ENCODE measurements around the gene ZSCAN30. TPM values are rescaled to one million over a fixed set of nuclear protein-coding genes. Genes with fewer than 3 reads are reported as not detected.
A peak's percentile ranks its signal among the peaks of the same experiment; 100 is the strongest.

ZSCAN30 gene
- total RNA-seq, 1 experiment from 2014 or later = 21.9 TPM

DNA sequence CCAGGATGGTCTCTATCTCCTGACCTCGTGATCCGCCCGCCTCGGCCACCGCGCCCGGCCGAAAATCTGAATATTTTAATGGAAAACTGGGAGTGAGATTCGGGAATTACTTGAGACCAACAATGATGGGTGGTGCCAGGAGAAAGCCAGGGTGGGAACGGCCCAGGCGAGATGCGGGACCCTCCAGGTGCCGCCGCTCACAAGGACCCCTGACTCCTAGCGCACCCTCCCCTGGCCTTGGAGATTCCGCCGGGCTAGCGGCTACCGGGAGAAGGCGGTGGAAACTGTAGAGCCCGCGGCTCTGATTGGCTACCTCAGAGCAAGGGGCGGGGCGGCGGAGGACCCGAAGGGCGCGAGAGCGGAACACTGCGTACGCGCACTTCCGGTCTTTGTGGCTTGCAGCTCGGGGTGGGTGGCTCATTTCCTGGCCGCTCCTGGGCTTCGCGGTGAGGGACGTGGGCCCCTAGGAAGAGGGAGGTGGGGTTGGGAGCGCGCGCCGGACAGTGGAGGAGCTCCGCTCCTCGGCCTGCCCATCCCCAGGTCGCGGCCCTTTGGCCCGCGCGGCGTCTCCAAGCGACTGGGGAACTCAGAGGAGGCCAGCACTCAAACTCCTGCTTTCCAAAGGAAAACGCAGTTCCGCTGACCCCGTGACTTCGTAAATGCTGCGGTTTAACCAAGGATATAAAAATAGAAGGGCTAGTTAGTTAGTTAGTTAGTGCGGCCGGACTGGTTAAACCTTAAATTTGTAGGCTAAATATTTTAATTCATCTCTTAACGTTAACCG lies 49.2 kb downstream of the ZSCAN30 start, which contains the start of gene ZNF397 (continued):
- TF ChIP-seq, protein P1, sequence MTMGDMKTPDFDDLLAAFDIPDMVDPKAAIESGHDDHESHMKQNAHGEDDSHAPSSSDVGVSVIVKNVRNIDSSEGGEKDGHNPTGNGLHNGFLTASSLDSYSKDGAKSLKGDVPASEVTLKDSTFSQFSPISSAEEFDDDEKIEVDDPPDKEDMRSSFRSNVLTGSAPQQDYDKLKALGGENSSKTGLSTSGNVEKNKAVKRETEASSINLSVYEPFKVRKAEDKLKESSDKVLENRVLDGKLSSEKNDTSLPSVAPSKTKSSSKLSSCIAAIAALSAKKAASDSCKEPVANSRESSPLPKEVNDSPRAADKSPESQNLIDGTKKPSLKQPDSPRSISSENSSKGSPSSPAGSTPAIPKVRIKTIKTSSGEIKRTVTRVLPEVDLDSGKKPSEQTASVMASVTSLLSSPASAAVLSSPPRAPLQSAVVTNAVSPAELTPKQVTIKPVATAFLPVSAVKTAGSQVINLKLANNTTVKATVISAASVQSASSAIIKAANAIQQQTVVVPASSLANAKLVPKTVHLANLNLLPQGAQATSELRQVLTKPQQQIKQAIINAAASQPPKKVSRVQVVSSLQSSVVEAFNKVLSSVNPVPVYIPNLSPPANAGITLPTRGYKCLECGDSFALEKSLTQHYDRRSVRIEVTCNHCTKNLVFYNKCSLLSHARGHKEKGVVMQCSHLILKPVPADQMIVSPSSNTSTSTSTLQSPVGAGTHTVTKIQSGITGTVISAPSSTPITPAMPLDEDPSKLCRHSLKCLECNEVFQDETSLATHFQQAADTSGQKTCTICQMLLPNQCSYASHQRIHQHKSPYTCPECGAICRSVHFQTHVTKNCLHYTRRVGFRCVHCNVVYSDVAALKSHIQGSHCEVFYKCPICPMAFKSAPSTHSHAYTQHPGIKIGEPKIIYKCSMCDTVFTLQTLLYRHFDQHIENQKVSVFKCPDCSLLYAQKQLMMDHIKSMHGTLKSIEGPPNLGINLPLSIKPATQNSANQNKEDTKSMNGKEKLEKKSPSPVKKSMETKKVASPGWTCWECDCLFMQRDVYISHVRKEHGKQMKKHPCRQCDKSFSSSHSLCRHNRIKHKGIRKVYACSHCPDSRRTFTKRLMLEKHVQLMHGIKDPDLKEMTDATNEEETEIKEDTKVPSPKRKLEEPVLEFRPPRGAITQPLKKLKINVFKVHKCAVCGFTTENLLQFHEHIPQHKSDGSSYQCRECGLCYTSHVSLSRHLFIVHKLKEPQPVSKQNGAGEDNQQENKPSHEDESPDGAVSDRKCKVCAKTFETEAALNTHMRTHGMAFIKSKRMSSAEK (CRISPR knock-in tag; IDR thresholded peaks at IDR 0.05; ENCODE audit: borderline replicate concordance) = no peak
- TF ChIP-seq JAZF1 (CRISPR knock-in tag; IDR thresholded peaks at IDR 0.05) = no peak
- TF ChIP-seq, protein P2, sequence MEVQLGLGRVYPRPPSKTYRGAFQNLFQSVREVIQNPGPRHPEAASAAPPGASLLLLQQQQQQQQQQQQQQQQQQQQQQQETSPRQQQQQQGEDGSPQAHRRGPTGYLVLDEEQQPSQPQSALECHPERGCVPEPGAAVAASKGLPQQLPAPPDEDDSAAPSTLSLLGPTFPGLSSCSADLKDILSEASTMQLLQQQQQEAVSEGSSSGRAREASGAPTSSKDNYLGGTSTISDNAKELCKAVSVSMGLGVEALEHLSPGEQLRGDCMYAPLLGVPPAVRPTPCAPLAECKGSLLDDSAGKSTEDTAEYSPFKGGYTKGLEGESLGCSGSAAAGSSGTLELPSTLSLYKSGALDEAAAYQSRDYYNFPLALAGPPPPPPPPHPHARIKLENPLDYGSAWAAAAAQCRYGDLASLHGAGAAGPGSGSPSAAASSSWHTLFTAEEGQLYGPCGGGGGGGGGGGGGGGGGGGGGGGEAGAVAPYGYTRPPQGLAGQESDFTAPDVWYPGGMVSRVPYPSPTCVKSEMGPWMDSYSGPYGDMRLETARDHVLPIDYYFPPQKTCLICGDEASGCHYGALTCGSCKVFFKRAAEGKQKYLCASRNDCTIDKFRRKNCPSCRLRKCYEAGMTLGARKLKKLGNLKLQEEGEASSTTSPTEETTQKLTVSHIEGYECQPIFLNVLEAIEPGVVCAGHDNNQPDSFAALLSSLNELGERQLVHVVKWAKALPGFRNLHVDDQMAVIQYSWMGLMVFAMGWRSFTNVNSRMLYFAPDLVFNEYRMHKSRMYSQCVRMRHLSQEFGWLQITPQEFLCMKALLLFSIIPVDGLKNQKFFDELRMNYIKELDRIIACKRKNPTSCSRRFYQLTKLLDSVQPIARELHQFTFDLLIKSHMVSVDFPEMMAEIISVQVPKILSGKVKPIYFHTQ (CRISPR knock-in tag; IDR thresholded peaks at IDR 0.05) = 0 out of 2 replicates have a peak, but pooled peaks have one; percentile 48
- no peak for TF ChIP-seq ATF1 (CRISPR knock-in tag; IDR thresholded peaks at IDR 0.05)
- peak; percentile 73; the same call in 1 of the 2 replicates for TF ChIP-seq SMAD3 (CRISPR knock-in tag; IDR thresholded peaks at IDR 0.05; ENCODE audit: borderline replicate concordance)
- no peak for TF ChIP-seq KAT7 (CRISPR knock-in tag; IDR thresholded peaks at IDR 0.05; ENCODE audit: borderline replicate concordance)
- TF ChIP-seq JUN (CRISPR knock-in tag; IDR thresholded peaks at IDR 0.05) = no peak
- TF ChIP-seq NR1H2 (CRISPR knock-in tag; IDR thresholded peaks at IDR 0.05) = no peak
- no peak for TF ChIP-seq FOXJ3 (CRISPR knock-in tag; IDR thresholded peaks at IDR 0.05; ENCODE audit: borderline replicate concordance)
- TF ChIP-seq, protein P3, sequence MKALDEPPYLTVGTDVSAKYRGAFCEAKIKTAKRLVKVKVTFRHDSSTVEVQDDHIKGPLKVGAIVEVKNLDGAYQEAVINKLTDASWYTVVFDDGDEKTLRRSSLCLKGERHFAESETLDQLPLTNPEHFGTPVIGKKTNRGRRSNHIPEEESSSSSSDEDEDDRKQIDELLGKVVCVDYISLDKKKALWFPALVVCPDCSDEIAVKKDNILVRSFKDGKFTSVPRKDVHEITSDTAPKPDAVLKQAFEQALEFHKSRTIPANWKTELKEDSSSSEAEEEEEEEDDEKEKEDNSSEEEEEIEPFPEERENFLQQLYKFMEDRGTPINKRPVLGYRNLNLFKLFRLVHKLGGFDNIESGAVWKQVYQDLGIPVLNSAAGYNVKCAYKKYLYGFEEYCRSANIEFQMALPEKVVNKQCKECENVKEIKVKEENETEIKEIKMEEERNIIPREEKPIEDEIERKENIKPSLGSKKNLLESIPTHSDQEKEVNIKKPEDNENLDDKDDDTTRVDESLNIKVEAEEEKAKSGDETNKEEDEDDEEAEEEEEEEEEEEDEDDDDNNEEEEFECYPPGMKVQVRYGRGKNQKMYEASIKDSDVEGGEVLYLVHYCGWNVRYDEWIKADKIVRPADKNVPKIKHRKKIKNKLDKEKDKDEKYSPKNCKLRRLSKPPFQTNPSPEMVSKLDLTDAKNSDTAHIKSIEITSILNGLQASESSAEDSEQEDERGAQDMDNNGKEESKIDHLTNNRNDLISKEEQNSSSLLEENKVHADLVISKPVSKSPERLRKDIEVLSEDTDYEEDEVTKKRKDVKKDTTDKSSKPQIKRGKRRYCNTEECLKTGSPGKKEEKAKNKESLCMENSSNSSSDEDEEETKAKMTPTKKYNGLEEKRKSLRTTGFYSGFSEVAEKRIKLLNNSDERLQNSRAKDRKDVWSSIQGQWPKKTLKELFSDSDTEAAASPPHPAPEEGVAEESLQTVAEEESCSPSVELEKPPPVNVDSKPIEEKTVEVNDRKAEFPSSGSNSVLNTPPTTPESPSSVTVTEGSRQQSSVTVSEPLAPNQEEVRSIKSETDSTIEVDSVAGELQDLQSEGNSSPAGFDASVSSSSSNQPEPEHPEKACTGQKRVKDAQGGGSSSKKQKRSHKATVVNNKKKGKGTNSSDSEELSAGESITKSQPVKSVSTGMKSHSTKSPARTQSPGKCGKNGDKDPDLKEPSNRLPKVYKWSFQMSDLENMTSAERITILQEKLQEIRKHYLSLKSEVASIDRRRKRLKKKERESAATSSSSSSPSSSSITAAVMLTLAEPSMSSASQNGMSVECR (CRISPR knock-in tag; IDR thresholded peaks at IDR 0.05; ENCODE audit: borderline replicate concordance) = 0 out of 2 replicates have a peak, but pooled peaks have one; percentile 34
- TF ChIP-seq NFATC4 (CRISPR knock-in tag; IDR thresholded peaks at IDR 0.05) = no peak
- TF ChIP-seq, protein P4, sequence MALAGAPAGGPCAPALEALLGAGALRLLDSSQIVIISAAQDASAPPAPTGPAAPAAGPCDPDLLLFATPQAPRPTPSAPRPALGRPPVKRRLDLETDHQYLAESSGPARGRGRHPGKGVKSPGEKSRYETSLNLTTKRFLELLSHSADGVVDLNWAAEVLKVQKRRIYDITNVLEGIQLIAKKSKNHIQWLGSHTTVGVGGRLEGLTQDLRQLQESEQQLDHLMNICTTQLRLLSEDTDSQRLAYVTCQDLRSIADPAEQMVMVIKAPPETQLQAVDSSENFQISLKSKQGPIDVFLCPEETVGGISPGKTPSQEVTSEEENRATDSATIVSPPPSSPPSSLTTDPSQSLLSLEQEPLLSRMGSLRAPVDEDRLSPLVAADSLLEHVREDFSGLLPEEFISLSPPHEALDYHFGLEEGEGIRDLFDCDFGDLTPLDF (CRISPR knock-in tag; IDR thresholded peaks at IDR 0.05) = no peak
- no peak for TF ChIP-seq ZNF423 (CRISPR knock-in tag; IDR thresholded peaks at IDR 0.05)
- TF ChIP-seq ZNF317 (CRISPR knock-in tag; IDR thresholded peaks at IDR 0.05; ENCODE audit: borderline replicate concordance, low read depth) = no peak
- TF ChIP-seq IRF2 (CRISPR knock-in tag; IDR thresholded peaks at IDR 0.05; ENCODE audit: borderline replicate concordance, low read depth) = no peak
- no peak for TF ChIP-seq PRRX2 (CRISPR knock-in tag; IDR thresholded peaks at IDR 0.05)
- TF ChIP-seq, protein P5, sequence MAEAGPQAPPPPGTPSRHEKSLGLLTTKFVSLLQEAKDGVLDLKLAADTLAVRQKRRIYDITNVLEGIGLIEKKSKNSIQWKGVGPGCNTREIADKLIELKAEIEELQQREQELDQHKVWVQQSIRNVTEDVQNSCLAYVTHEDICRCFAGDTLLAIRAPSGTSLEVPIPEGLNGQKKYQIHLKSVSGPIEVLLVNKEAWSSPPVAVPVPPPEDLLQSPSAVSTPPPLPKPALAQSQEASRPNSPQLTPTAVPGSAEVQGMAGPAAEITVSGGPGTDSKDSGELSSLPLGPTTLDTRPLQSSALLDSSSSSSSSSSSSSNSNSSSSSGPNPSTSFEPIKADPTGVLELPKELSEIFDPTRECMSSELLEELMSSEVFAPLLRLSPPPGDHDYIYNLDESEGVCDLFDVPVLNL (CRISPR knock-in tag; IDR thresholded peaks at IDR 0.05; ENCODE audit: borderline replicate concordance, low read depth) = no peak
- TF ChIP-seq, protein P6, sequence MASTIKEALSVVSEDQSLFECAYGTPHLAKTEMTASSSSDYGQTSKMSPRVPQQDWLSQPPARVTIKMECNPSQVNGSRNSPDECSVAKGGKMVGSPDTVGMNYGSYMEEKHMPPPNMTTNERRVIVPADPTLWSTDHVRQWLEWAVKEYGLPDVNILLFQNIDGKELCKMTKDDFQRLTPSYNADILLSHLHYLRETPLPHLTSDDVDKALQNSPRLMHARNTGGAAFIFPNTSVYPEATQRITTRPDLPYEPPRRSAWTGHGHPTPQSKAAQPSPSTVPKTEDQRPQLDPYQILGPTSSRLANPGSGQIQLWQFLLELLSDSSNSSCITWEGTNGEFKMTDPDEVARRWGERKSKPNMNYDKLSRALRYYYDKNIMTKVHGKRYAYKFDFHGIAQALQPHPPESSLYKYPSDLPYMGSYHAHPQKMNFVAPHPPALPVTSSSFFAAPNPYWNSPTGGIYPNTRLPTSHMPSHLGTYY (CRISPR knock-in tag; IDR thresholded peaks at IDR 0.05) = no peak
- TF ChIP-seq SP1 (CRISPR knock-in tag; conservative IDR thresholded peaks at IDR 0.05) = peak; percentile 76
- TF ChIP-seq ZNF121 (CRISPR knock-in tag; IDR thresholded peaks at IDR 0.05) = no peak
- TF ChIP-seq, protein P7, sequence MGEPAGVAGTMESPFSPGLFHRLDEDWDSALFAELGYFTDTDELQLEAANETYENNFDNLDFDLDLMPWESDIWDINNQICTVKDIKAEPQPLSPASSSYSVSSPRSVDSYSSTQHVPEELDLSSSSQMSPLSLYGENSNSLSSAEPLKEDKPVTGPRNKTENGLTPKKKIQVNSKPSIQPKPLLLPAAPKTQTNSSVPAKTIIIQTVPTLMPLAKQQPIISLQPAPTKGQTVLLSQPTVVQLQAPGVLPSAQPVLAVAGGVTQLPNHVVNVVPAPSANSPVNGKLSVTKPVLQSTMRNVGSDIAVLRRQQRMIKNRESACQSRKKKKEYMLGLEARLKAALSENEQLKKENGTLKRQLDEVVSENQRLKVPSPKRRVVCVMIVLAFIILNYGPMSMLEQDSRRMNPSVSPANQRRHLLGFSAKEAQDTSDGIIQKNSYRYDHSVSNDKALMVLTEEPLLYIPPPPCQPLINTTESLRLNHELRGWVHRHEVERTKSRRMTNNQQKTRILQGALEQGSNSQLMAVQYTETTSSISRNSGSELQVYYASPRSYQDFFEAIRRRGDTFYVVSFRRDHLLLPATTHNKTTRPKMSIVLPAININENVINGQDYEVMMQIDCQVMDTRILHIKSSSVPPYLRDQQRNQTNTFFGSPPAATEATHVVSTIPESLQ (CRISPR knock-in tag; IDR thresholded peaks at IDR 0.05) = no peak
